IPS-18a (cell line): ENCODE data around the gene RAB35.

ENCODE experiments used
- H3K27ac ChIP-seq: one replicate; pipeline ENCODE4 v1.5.1; 2013; ENCODE audit warnings: low read length
- H3K27me3 ChIP-seq: one replicate; pipeline ENCODE4 v1.6.1; 2013; ENCODE audit warnings: mild to moderate bottlenecking, low read length; ENCODE audit not compliant: control insufficient read depth, insufficient read depth
- H3K36me3 ChIP-seq: one replicate; pipeline ENCODE4 v1.6.1; 2013; ENCODE audit warnings: low read depth, low read length; ENCODE audit not compliant: control insufficient read depth
- H3K4me1 ChIP-seq: one replicate; pipeline ENCODE4 v1.6.1; 2013; ENCODE audit warnings: low read depth, low read length; ENCODE audit not compliant: control insufficient read depth
- H3K4me3 ChIP-seq: one replicate; pipeline ENCODE4 v1.5.1; 2013; ENCODE audit warnings: low read length
- H3K9ac ChIP-seq: one replicate; pipeline ENCODE4 v1.6.1; 2013; ENCODE audit warnings: mild to moderate bottlenecking, low read length, moderate library complexity
- H3K9me3 ChIP-seq: one replicate; pipeline ENCODE4 v1.6.1; 2013; ENCODE audit warnings: low read depth, low read length; ENCODE audit not compliant: control insufficient read depth

RAB35 gene

GRCh38 chr12:120116792-120117651, 469 bp upstream of the RAB35 start:
- Histone ChIP-seq H3K36me3 (no peaks in the 10 kb centered on the region), H3K4me3 (peak overlapping the region; percentile 95), H3K27me3 (no peaks in the 10 kb centered on the region), H3K9ac (peak overlapping the region; percentile 78), H3K27ac (peak overlapping the region; percentile 44), H3K9me3 (no peaks in the 10 kb centered on the region), H3K4me1 (peaks cover 13% of the 10 kb centered on the region)

GRCh38 chr12:120115692-120116440, 687 bp downstream of the RAB35 start:
- H3K36me3 ChIP-seq, result no peaks in the 10 kb centered on the region
- peak overlapping the region; percentile 90 for H3K4me3 ChIP-seq
- H3K9ac ChIP-seq, result peak overlapping the region; percentile 63
- no peaks in the 10 kb centered on the region for H3K9me3 ChIP-seq
- peaks cover 13% of the 10 kb centered on the region for H3K4me1 ChIP-seq
- no peaks in the 10 kb centered on the region for H3K27me3 ChIP-seq
- no peak overlapping the region for H3K27ac ChIP-seq

GRCh38 chr12:120115066-120115465, 1.5 kb downstream of the RAB35 start:
- Histone ChIP-seq H3K27me3 (no peaks in the 10 kb centered on the region), H3K27ac (no peak overlapping the region), H3K9me3 (no peaks in the 10 kb centered on the region), H3K4me3 (peak overlapping the region; percentile 90), H3K4me1 (peaks cover 13% of the 10 kb centered on the region), H3K36me3 (no peaks in the 10 kb centered on the region), H3K9ac (no peak overlapping the region)

GRCh38 chr12:120110550-120111501, 5.7 kb downstream of the RAB35 start:
- Histone ChIP-seq H3K36me3 (no peaks in the 10 kb centered on the region), H3K27me3 (no peaks in the 10 kb centered on the region), H3K4me3 (no peak overlapping the region), H3K9ac (no peak overlapping the region), H3K4me1 (peaks cover 13% of the 10 kb centered on the region), H3K27ac (no peak overlapping the region), H3K9me3 (no peaks in the 10 kb centered on the region)

GRCh38 chr12:120109570-120110267, 6.8 kb downstream of the RAB35 start:
- H3K9ac ChIP-seq, result no peak overlapping the region
- H3K9me3 ChIP-seq, result no peaks in the 10 kb centered on the region
- peaks cover 14% of the 10 kb centered on the region for H3K4me1 ChIP-seq
- no peak overlapping the region for H3K27ac ChIP-seq
- H3K36me3 ChIP-seq, result no peaks in the 10 kb centered on the region
- H3K4me3 ChIP-seq, result no peak overlapping the region
- H3K27me3 ChIP-seq, result no peaks in the 10 kb centered on the region

- no peaks in the 10 kb centered on the region for H3K27me3 ChIP-seq
- no peak overlapping the region for H3K27ac ChIP-seq
- H3K9me3 ChIP-seq, result no peaks in the 10 kb centered on the region
- no peak overlapping the region for H3K9ac ChIP-seq
- no peak overlapping the region for H3K4me3 ChIP-seq
- peaks cover 14% of the 10 kb centered on the region for H3K4me1 ChIP-seq
- H3K36me3 ChIP-seq, result peaks cover 10% of the 10 kb centered on the region
These were observed 10.4 kb downstream of the RAB35 start for GRCh38 chr12:120106151-120106550.

GRCh38 chr12:120103371-120103770, 13.2 kb downstream of the RAB35 start:
- Histone ChIP-seq H3K9ac (no peak overlapping the region), H3K9me3 (no peaks in the 10 kb centered on the region), H3K36me3 (peaks cover 14% of the 10 kb centered on the region)

GRCh38 chr12:120103044-120103338, 13.6 kb downstream of the RAB35 start:
- Histone ChIP-seq H3K4me1 (peaks cover 12% of the 10 kb centered on the region), H3K27me3 (no peaks in the 10 kb centered on the region), H3K27ac (no peak overlapping the region), H3K9ac (no peak overlapping the region), H3K9me3 (no peaks in the 10 kb centered on the region), H3K4me3 (no peak overlapping the region), H3K36me3 (peaks cover 16% of the 10 kb centered on the region)

More at GRCh38 chr12:120103371-120103770, 13.2 kb downstream of the RAB35 start:
- Histone ChIP-seq H3K27ac (no peak overlapping the region), H3K4me3 (no peak overlapping the region), H3K27me3 (no peaks in the 10 kb centered on the region), H3K4me1 (peaks cover 14% of the 10 kb centered on the region)

- Histone ChIP-seq H3K27ac (no peak overlapping the region), H3K4me1 (peaks cover 11% of the 10 kb centered on the region), H3K36me3 (peaks cover 16% of the 10 kb centered on the region), H3K9me3 (no peaks in the 10 kb centered on the region), H3K4me3 (no peak overlapping the region), H3K9ac (no peak overlapping the region), H3K27me3 (no peaks in the 10 kb centered on the region)
These were observed 14.1 kb downstream of the RAB35 start for GRCh38 chr12:120102189-120103043.

- Histone ChIP-seq H3K27ac (no peak overlapping the region), H3K9ac (no peak overlapping the region), H3K4me1 (peaks cover 11% of the 10 kb centered on the region), H3K27me3 (no peaks in the 10 kb centered on the region), H3K9me3 (no peaks in the 10 kb centered on the region), H3K4me3 (no peak overlapping the region), H3K36me3 (peaks cover 20% of the 10 kb centered on the region)
These were observed 14.9 kb downstream of the RAB35 start for GRCh38 chr12:120101617-120102016.
